HepG2 (cell line): Measurements from ENCODE around the gene CGNL1. TPM values are rescaled to one million over a fixed set of nuclear protein-coding genes. Genes with fewer than 3 reads are reported as not detected.

ENCODE experiments used
- KIAA2018 ChIP-seq: sonication (generic); formaldehyde crosslinking; IDR thresholded peaks from 2 replicates; pipeline ENCODE4 v1.5.0; 2020; ENCODE audit warnings: mild to moderate bottlenecking, missing genetic modification reagents, borderline replicate concordance
- ZBTB49 ChIP-seq: sonication (generic); formaldehyde crosslinking; IDR thresholded peaks from 2 replicates; pipeline ENCODE4 v1.4.0; 2020; ENCODE audit warnings: missing genetic modification reagents, borderline replicate concordance
- ZMYM2 ChIP-seq: sonication (generic); formaldehyde crosslinking; IDR thresholded peaks from 2 replicates; pipeline ENCODE4 v1.8.0; 2022; ENCODE audit warnings: mild to moderate bottlenecking, missing genetic modification reagents
- polyA plus RNA-seq, 8 experiments: library from polyadenylated mRNA; depleted of rRNA in 3 of 8; stranded (reverse) in 7 of 8; unstranded in 1 of 8; fragments of >200 nt; fragmentation: Illumina TruSeq in 4 of 8; extraction: Trizol in 4 of 8; gene quantifications; 2 replicates each; pipeline versions ENCODE4 v1.2.1 to v1.2.3, GENCODE V29; 2011 to 2016; ENCODE audit warnings: low read depth in 4 of 8, missing spikeins in 1 of 8, mixed read lengths in 1 of 8; ENCODE audit not compliant: insufficient read depth in 1 of 8
- total RNA-seq, 5 experiments: library from RNA; depleted of rRNA; stranded (reverse); fragments of >200 nt; fragmentation: Illumina TruSeq; extraction: Trizol; gene quantifications; 2 replicates each; pipeline ENCODE4 v1.2.3, GENCODE V29; 2016; ENCODE audit warnings: low read depth in 1 of 5

Gene CGNL1
- total and polyA plus RNA-seq, 2 of the 13 experiments (the other 11 are each of a cell fraction or from before 2014, with no cell fraction given): 5.6 to 15.6 TPM

GRCh38 chr15:57485869-57486268 is 109.6 kb downstream of the CGNL1 start (continued):
- TF ChIP-seq KIAA2018 (CRISPR knock-in tag) (no peak), ZMYM2 (CRISPR knock-in tag) (no peak), ZBTB49 (CRISPR knock-in tag) (no peak)
